ENCODE measurements around the gene ASGR1.
"Not testable (repeated sequence)": the region's sequence is repeated elsewhere in the genome, so short reads cannot be mapped to it uniquely, and the experiment has no call there.

The ASGR1 gene

GRCh38 chr17:7159571-7159970 lies 19.6 kb downstream of the ASGR1 start:
- not testable (repeated sequence) for DNase-seq (ENCODE audit: low spot score)

GRCh38 chr17:7158424-7158823 lies 20.7 kb downstream of the ASGR1 start:
- not testable (repeated sequence) for DNase-seq (ENCODE audit: low spot score)

- no peak for DNase-seq (ENCODE audit: low spot score)
Observed at GRCh38 chr17:7156342-7156940, 22.7 kb downstream of the ASGR1 start.

GRCh38 chr17:7147772-7148171 lies 31.4 kb downstream of the ASGR1 start:
- no peak for DNase-seq (ENCODE audit: low spot score)

DNA sequence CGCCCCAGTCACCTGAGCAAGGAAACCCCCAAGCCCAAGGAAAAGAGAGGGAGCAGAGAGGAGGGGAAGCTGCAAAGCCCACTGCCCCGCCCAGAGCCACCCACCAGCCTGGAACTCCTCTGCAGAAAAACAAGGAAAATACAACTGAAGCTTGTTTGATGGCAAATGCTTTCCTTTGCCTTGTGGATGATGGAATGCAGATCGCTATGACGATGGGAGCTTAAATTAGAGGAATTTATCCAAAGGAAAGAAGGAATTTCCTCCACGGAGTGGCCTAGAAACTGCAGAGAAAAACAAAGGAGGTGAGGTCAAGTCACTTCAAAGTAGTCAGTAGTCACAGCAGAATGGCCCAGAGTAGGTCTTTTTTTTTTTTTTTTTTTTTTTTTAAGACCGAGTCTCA lies 33.1 kb downstream of the ASGR1 start:
- DNase-seq (ENCODE audit: low spot score), result no peak

DNA sequence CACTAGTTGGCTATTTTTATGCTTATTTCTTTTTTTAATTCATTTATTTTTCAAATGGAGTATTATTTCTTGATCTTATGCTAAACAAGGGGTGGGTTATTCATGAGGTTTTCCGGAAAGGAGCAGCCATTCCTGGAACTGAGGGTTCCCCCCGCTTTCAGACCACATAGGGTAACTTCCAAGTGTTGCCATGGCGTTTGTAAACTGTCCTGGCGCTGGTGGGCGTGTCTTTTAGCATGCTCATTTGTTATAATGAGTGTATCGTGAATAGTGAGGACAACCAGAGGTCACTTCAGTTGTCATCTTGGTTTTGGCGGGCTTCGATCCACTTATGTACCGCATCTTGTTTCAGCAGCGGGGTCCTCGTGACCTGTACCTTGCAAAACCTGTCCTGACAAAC lies 35.0 kb downstream of the ASGR1 start:
- no peak for DNase-seq (ENCODE audit: low spot score)

DNA sequence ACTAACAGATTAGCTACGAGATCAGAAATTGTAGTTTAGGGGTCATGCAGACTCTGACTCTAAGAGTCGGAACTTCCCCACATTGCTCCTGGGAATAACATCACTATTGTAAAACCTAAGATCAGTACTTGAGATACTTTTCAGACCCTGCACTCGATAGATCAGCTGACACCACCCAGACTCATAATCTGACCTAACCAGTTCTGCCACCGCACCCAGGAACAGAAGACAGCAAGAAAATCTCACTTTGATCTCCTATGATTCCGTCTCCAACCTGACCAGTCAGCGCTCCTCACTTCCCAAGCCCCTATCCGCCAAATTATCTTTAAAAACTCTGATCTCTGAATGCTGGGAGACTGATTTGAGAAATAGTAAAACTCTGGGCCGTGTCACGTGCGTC lies 37.3 kb downstream of the ASGR1 start:
- DNase-seq (ENCODE audit: low spot score), result no peak

DNA sequence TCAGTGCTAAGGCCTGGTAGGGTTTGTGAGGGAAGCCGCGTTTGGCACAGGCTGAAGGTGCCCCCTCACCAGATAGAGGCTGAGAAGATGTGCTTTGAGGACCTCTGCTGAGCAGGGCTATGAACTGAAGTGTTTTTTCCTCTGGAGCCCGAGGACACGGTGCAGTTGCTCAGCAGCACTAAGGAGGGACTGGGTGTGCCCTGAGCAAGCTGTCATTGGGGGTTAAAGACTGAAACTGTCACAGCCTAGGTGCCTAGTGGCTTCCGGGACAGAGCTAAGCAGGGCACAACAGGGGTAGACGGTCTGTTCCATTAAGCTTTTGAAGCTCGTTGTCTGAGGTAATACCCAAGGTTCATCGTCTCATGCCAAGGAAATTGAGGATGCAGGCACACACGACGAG lies 39.8 kb downstream of the ASGR1 start:
- no peak for DNase-seq (ENCODE audit: low spot score)

GRCh38 chr17:7138800-7139381 lies 40.3 kb downstream of the ASGR1 start:
- no peak for DNase-seq (ENCODE audit: low spot score)

DNA sequence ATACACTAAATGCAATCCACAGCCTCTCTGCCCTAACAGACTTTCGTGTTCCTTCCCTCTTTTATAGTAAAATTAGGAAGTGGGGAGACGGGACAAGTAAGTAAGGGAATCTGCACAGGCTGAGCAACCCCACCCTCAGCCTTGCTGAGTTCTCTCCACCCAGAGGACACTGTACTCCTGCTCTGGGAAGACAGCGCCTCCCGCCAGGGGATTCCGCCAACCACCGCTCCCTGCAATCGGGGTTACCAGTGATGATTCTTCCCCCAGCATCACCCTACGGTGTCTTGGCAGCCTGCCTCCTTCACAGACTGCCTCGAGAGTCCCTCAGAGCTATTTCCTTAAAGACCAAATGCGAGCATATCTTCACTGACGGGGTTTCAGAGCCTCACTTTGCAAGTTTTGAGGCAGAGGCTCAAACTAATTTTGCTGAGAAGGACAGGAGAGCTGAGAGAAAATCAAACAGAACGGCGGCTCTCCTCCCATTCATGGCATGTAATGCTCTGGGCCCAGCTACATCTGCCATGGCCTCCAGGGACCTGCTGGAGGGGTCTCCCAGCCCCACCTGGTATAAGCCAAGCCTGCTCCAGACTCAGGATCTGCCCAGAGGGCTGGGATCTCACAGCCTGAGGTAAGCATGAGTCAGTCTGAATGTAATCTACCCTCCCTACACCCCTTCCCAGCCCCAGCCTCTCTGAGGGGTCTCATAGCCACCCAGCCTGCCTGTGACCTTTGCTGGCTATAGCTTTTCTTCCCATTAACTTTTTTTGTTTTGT lies 41.8 kb downstream of the ASGR1 start:
- no peak for DNase-seq (ENCODE audit: low spot score)

DNA sequence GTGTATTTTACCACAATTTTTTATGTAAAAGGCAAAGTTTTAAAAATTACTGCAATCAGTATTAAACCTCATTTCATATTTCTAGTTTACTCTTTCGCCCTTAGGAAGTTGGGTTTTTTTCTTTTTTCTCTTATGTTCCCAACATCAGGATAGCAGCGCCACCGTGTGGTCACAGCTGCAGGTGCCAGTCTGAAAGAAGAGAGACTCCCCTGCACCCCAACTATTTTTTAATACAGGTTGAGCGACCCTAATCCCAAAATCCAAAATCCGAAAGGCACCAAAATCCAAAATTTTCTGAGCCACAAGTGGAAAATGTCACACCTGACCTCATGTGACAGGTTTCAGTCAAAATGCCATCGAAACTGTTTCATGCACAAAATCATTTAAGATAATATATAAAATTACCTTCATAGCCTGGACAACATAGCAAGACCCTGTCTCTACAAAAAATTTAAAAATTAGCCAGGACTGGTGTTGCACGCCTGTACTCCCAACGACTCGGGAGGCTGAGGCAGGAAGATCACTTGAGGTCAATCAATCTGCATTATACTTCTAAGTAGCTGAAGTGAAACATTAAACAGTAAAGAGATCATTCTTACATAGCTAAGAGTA lies 42.8 kb downstream of the ASGR1 start:
- peak; percentile 74 for DNase-seq (ENCODE audit: low spot score)

DNA sequence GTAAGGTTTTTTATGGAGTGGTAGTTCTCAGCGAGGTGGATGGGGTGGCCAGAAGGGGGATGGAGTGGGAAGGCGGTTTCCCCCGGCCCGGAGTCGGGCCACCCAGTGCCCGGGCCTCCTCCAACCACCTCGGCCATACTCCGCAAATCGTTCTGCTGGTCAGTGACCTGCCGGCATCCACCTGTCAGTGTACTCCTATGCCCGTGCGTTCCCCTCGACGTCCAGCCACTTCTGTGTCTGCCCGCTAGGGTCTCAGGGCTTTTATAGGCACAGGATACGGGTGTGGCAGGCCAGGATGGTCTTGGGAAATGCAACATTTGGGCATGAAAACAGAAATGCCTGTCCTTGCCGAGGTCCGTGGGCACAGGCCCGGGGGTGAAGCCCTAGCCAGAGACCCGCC lies 45.3 kb downstream of the ASGR1 start:
- DNase-seq (ENCODE audit: low spot score), result no peak

- DNase-seq (ENCODE audit: low spot score), result no peak
Observed at GRCh38 chr17:7133424-7133823, 45.7 kb downstream of the ASGR1 start.

GRCh38 chr17:7132511-7133094 lies 46.6 kb downstream of the ASGR1 start:
- no peak for DNase-seq (ENCODE audit: low spot score)

GRCh38 chr17:7131423-7131791 lies 47.8 kb downstream of the ASGR1 start:
- no peak for DNase-seq (ENCODE audit: low spot score)

DNA sequence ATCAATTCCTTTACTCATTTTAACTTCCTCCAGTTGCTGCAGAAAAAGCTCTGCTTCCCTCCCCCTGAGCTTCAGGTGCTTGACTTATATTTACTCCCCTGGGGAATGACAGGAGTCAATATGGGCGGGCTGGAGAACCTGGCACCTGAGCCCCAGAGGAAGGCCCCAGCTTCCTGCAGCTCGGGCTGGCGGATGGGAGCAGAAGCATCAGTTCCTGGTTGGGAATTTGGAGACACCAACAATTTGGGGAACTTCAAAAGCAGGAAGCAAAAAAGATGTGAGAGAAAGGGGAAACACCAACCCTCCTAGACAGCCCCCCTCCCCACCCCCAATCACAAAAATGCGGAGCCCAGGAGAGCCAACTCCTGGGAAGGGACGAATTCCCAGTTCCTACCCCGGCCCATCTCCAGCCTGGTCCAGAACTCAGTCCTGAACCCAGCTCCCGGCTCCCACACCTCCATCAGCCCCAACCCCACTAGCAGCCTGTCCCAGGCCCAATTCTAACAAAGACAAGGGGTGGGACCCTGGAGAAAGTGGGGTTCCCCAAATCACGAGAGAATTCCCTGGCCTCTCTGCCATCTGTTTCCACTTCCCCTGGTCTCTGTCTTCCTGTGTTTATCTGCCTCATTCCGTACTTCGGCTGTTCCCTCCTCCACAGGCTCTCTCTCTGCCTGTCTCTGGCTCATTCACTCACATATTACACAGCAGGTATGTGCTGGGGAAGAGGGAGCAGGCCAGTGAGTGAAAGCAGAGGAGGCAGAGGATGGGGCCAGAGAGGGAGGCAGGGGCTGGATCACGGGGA lies 48.3 kb downstream of the ASGR1 start:
- DNase-seq (ENCODE audit: low spot score), result no peak

GRCh38 chr17:7129311-7129710 lies 49.9 kb downstream of the ASGR1 start:
- DNase-seq (ENCODE audit: low spot score), result no peak

- no peak for DNase-seq (ENCODE audit: low spot score)
Observed at GRCh38 chr17:7128160-7128559, 51.0 kb downstream of the ASGR1 start.

DNA sequence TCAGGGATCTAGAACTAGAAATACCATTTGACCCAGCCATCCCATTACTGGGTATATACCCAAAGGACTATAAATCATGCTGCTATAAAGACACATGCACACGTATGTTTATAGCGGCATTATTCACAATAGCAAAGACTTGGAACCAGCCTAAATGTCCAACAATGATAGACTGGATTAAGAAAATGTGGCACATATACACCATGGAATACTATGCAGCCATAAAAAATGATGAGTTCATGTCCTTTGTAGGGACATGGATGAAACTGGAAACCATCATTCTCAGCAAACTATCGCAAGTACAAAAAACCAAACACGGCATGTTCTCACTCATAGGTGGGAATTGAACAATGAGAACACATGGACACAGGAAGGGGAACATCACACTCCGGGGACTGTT lies 51.7 kb downstream of the ASGR1 start:
- not testable (repeated sequence) for DNase-seq (ENCODE audit: low spot score)

DNA sequence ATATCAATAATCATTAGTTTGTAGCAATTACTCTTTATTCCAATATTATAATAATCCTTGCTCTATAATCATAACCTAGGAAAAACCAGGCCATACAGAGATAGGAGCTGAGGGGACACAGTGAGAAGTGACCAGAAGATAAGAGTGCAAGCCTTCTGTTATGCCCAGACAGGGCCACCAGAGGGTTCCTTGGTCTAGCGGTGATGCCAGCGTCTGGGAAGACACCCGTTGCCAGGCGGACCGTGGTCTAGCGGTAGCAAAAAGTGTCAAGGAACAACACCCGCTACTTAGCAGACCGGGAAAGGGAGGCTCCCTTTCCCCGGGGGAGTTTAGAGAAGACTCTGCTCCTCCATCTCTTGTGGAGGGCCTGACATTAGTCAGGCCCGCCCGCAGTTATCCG lies 52.8 kb downstream of the ASGR1 start:
- DNase-seq (ENCODE audit: low spot score), result not testable (repeated sequence)

- no peak for DNase-seq (ENCODE audit: low spot score)
Observed at GRCh38 chr17:7124923-7125322, 54.2 kb downstream of the ASGR1 start.

GRCh38 chr17:7123844-7124243 lies 55.3 kb downstream of the ASGR1 start:
- DNase-seq (ENCODE audit: low spot score), result no peak
